Measurements from ENCODE around the gene XPC. TPM values are rescaled to one million over a fixed set of nuclear protein-coding genes. Genes with fewer than 3 reads are reported as not detected.

Gene XPC
- total and polyA plus RNA-seq, 2 of the 8 experiments (the other 6 are each of a cell fraction or from before 2014, with no cell fraction given), result 8.8 to 27.3 TPM

- TF ChIP-seq, protein P1, sequence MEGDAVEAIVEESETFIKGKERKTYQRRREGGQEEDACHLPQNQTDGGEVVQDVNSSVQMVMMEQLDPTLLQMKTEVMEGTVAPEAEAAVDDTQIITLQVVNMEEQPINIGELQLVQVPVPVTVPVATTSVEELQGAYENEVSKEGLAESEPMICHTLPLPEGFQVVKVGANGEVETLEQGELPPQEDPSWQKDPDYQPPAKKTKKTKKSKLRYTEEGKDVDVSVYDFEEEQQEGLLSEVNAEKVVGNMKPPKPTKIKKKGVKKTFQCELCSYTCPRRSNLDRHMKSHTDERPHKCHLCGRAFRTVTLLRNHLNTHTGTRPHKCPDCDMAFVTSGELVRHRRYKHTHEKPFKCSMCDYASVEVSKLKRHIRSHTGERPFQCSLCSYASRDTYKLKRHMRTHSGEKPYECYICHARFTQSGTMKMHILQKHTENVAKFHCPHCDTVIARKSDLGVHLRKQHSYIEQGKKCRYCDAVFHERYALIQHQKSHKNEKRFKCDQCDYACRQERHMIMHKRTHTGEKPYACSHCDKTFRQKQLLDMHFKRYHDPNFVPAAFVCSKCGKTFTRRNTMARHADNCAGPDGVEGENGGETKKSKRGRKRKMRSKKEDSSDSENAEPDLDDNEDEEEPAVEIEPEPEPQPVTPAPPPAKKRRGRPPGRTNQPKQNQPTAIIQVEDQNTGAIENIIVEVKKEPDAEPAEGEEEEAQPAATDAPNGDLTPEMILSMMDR (IDR thresholded peaks at IDR 0.05; ENCODE audit: control extremely low read depth in 1 of 3, insufficient read depth in 1 of 3, low read depth in 1 of 3, low read length in 3 of 3), result no peak
- TF ChIP-seq KDM4A (IDR thresholded peaks at IDR 0.05; ENCODE audit: low read depth, low read length, severe bottlenecking), result peak; percentile 88
- TF ChIP-seq CBX8 (IDR thresholded peaks at IDR 0.05; ENCODE audit: borderline replicate concordance, low read depth, low read length), result no peak
- no peak for TF ChIP-seq KDM5A (IDR thresholded peaks at IDR 0.05; ENCODE audit: low read length)
- no peak for TF ChIP-seq TCF12 (IDR thresholded peaks at IDR 0.05; ENCODE audit: low read depth, low read length)
- TF ChIP-seq SIRT6 (IDR thresholded peaks at IDR 0.05; ENCODE audit: low read length), result no peak
- peak; percentile 17 for TF ChIP-seq TAF7 (optimal IDR thresholded peaks at IDR 0.05; ENCODE audit: borderline replicate concordance, low read depth, low read length)
- TF ChIP-seq BRCA1 (IDR thresholded peaks at IDR 0.05; ENCODE audit: low read depth, low read length), result no peak
- peak; percentile 82 for TF ChIP-seq USF2 (IDR thresholded peaks at IDR 0.05; ENCODE audit: low read length)
- TF ChIP-seq POLR2AphosphoS5 (IDR thresholded peaks at IDR 0.05; ENCODE audit: low read depth, low read length), result no peak
- TF ChIP-seq RXRA (IDR thresholded peaks at IDR 0.05; ENCODE audit: insufficient read depth, low read depth, low read length), result no peak
- no peak for TF ChIP-seq TEAD4 (IDR thresholded peaks at IDR 0.05; ENCODE audit: low read depth, low read length)
- TF ChIP-seq BACH1 (IDR thresholded peaks at IDR 0.05; ENCODE audit: low read length), result no peak
- peak in 1 of 2 experiments; percentile 53; a peak in 2 of 3 replicates for TF ChIP-seq POLR2A (IDR thresholded peaks at IDR 0.05; ENCODE audit: control extremely low read depth in 1 of 2, low read depth in 2 of 2, low read length in 2 of 2)
- no peak for TF ChIP-seq CHD2 (IDR thresholded peaks at IDR 0.05; ENCODE audit: low read length)
These were observed 53.7 kb downstream of the XPC start, which contains the start of the genes CHCHD4 and TMEM43 (continued) for GRCh38 chr3:14124615-14125192.

All from H1 (cell line).